ENCODE data around the gene SMAD7. TPM values are rescaled to one million over a fixed set of nuclear protein-coding genes. Genes with fewer than 3 reads are reported as not detected.

The SMAD7 gene
- total RNA-seq, 1 experiment from 2014 or later, result 12.3 TPM

DNA sequence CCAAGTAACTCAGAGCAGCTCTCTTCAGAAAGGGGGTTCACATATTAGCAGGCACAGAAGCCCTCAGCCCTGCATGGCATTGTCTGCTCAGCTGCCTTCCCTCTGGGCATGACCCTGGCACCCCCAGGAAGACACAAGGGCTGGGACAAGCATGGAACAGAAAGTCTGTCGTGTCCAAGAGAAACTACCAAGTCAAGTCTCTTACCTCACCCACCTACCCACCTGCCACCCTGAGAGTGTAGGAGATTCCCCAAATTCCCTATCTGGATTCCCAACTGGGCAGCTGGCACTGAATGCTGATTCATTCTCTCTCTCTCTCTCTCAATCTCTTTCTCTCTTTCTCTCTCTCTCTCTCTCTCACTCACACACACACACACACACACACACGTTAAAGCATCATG is 21.6 kb downstream of the SMAD7 start:
- peaks cover 6% of the 10 kb centered on the region for H3K36me3 Mint-ChIP-seq (ENCODE audit: insufficient read depth, unreplicated experiment)
- TF ChIP-seq, protein P1, sequence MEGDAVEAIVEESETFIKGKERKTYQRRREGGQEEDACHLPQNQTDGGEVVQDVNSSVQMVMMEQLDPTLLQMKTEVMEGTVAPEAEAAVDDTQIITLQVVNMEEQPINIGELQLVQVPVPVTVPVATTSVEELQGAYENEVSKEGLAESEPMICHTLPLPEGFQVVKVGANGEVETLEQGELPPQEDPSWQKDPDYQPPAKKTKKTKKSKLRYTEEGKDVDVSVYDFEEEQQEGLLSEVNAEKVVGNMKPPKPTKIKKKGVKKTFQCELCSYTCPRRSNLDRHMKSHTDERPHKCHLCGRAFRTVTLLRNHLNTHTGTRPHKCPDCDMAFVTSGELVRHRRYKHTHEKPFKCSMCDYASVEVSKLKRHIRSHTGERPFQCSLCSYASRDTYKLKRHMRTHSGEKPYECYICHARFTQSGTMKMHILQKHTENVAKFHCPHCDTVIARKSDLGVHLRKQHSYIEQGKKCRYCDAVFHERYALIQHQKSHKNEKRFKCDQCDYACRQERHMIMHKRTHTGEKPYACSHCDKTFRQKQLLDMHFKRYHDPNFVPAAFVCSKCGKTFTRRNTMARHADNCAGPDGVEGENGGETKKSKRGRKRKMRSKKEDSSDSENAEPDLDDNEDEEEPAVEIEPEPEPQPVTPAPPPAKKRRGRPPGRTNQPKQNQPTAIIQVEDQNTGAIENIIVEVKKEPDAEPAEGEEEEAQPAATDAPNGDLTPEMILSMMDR (IDR thresholded peaks at IDR 0.05; ENCODE audit: unreplicated experiment), result no peak
- intact Hi-C loops (cut with micrococcal nuclease), result no loop called here
- no peak for DNase-seq (ENCODE audit: unreplicated experiment)
- H3K4me3 Mint-ChIP-seq (ENCODE audit: unreplicated experiment), result no peak overlapping the region
- H3K27ac Mint-ChIP-seq (ENCODE audit: low read depth, unreplicated experiment), result peak overlapping the region; percentile 67
- CTCF ChIA-PET, result interaction anchor here (0.6 to 0.7 kb wide), 3 partner anchors 56 to 267 kb away, joined by 3 to 5 read pairs (median 4); no protein-coding TSS in a partner anchor
- POLR2A ChIA-PET, result interaction anchor here (0.7 kb wide), 1 partner anchor 113 kb away, joined by 3 read pairs; no protein-coding TSS in a partner anchor
- no TSS peak for BruUV-seq (replicated peaks)
- H3K4me1 Mint-ChIP-seq (ENCODE audit: insufficient read depth, unreplicated experiment), result peaks cover 38% of the 10 kb centered on the region
- H3K9me3 Mint-ChIP-seq (ENCODE audit: unreplicated experiment), result no peaks in the 10 kb centered on the region
- no peaks in the 10 kb centered on the region for H3K27me3 Mint-ChIP-seq (ENCODE audit: insufficient read depth, unreplicated experiment)

DNA sequence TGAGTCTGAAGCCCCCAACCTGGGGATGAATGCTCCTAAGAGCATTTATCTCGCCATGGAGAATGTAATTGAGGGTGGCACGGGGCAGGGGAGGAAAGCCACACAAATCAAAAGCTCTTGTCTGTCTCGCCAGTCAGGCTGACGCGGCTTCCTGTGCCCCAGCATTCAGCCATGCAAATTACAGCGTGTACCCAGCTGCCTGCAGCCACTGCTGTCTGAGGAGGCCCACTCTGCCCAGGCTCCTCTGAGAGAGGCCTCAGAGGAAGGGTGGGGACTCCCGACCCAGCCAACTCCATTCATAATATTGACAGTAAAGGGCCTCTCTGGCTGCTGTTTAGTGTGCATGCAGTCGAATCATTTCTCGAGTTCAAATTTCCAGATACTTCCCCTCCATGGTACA is 22.0 kb downstream of the SMAD7 start:
- ChIA-PET CTCF (interaction anchor here (0.6 kb wide), 1 partner anchor 266 kb away, joined by 5 read pairs; no protein-coding TSS in a partner anchor), POLR2A (no interaction called here)
- intact Hi-C loops (cut with micrococcal nuclease), result no loop called here
- BruUV-seq (replicated peaks), result no TSS peak
- Mint-ChIP-seq H3K4me3 (ENCODE audit: unreplicated experiment) (no peak overlapping the region), H3K36me3 (ENCODE audit: insufficient read depth, unreplicated experiment) (peaks cover 6% of the 10 kb centered on the region), H3K4me1 (ENCODE audit: insufficient read depth, unreplicated experiment) (peaks cover 39% of the 10 kb centered on the region), H3K27me3 (ENCODE audit: insufficient read depth, unreplicated experiment) (no peaks in the 10 kb centered on the region), H3K27ac (ENCODE audit: low read depth, unreplicated experiment) (peak overlapping the region; percentile 67), H3K9me3 (ENCODE audit: unreplicated experiment) (no peaks in the 10 kb centered on the region)
- TF ChIP-seq, protein P1 (IDR thresholded peaks at IDR 0.05; ENCODE audit: unreplicated experiment), result no peak
- no peak for DNase-seq (ENCODE audit: unreplicated experiment)

DNA sequence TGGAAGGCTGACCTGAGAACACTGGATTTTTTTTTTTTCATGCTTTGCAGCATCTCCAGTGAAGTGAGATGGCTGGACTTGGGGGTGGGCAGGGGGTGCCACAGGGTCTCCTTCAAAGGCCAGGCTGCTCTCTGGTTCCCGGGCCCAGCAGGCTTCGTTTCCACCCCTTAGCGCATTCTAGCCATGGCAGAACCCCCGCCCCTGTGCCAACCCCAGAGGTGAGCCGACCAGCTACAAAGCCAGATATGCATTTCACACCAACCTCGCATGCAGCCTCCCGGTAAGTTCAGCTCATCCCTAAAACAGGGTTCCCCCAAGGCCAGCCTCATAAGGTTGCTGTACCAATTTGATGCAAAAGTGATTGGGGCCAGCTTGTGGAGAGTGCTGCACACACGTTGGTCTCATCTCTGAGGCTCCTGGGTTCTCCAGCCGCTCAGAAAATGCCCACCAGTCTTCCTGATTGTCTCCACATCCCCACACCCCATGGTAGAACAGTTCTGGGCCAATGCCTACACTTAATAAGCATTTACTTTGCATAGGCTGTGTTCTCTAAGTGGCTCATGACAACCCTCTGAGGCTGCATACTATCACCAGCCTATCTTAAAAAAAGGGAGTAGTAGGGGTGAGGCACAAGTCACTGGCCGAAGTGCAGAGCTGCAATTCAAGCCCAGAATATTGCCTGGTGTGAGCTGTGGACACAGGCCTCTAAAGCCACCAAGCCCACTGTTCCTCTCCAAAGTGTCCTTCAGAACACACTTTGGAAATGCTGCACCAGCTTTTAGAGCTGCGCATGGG is 23.3 kb downstream of the SMAD7 start:
- no peak overlapping the region for H3K27ac Mint-ChIP-seq (ENCODE audit: low read depth, unreplicated experiment)
- no peak overlapping the region for H3K4me3 Mint-ChIP-seq (ENCODE audit: unreplicated experiment)
- TF ChIP-seq, protein P1 (IDR thresholded peaks at IDR 0.05; ENCODE audit: unreplicated experiment), result no peak

DNA sequence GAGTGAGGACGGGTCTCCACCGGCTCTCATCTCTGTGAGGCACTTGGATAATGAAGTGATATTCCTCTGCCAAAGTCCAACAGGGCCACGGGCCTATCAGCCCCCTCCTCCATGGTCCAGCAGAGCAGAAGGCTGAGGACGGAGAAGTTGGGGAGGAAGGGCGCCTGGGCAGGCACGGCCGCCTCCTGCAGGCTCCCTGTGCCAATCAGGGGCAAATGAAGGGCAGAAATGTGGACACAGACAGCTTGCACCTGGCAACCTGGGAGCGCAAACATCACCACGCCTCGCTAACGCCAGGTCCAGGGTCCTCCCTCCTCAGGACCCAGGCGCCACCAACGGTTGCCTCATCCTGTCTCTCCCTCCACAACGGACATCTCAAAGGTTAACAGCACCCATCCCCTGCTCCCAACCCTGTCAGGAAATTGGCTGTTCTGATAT is 24.3 kb downstream of the SMAD7 start:
- TF ChIP-seq, protein P1 (IDR thresholded peaks at IDR 0.05; ENCODE audit: unreplicated experiment), result no peak
- POLR2A ChIA-PET, result interaction anchor here (0.7 to 1.0 kb wide), 2 partner anchors 16 to 469 kb away, joined by 4 read pairs; no protein-coding TSS in a partner anchor
- CTCF ChIA-PET, result no interaction called here
- Mint-ChIP-seq H3K27me3 (ENCODE audit: insufficient read depth, unreplicated experiment) (no peaks in the 10 kb centered on the region), H3K9me3 (ENCODE audit: unreplicated experiment) (no peaks in the 10 kb centered on the region), H3K4me3 (ENCODE audit: unreplicated experiment) (no peak overlapping the region), H3K27ac (ENCODE audit: low read depth, unreplicated experiment) (no peak overlapping the region), H3K36me3 (ENCODE audit: insufficient read depth, unreplicated experiment) (peaks cover 8% of the 10 kb centered on the region), H3K4me1 (ENCODE audit: insufficient read depth, unreplicated experiment) (peaks cover 53% of the 10 kb centered on the region)
- DNase-seq (ENCODE audit: unreplicated experiment), result no peak
- intact Hi-C loops (cut with micrococcal nuclease), result no loop called here
- BruUV-seq (replicated peaks), result no TSS peak

More for the DNA sequence above, 23.3 kb downstream of the SMAD7 start:
- no peaks in the 10 kb centered on the region for H3K27me3 Mint-ChIP-seq (ENCODE audit: insufficient read depth, unreplicated experiment)
- peaks cover 52% of the 10 kb centered on the region for H3K4me1 Mint-ChIP-seq (ENCODE audit: insufficient read depth, unreplicated experiment)
- BruUV-seq (replicated peaks), result no TSS peak
- CTCF ChIA-PET, result interaction anchor here (0.6 kb wide), 1 partner anchor 529 kb away, joined by 4 read pairs; no protein-coding TSS in a partner anchor
- POLR2A ChIA-PET, result interaction anchor here (0.7 kb wide), 1 partner anchor 470 kb away, joined by 4 read pairs; no protein-coding TSS in a partner anchor
- H3K36me3 Mint-ChIP-seq (ENCODE audit: insufficient read depth, unreplicated experiment), result peaks cover 6% of the 10 kb centered on the region
- intact Hi-C loops (cut with micrococcal nuclease), result no loop called here
- DNase-seq (ENCODE audit: unreplicated experiment), result no peak
- H3K9me3 Mint-ChIP-seq (ENCODE audit: unreplicated experiment), result no peaks in the 10 kb centered on the region
